NCI-H1694 treated with DMSO at 0.1 percent for 48 hours (cell line): ENCODE results near the gene DLAT.
"Not testable (repeated sequence)": the region's sequence is repeated elsewhere in the genome, so short reads cannot be mapped to it uniquely, and the experiment has no call there.

ENCODE experiments used
- DNase-seq: peaks from one replicate; lab custom pipeline; 2025; lab: John Stamatoyannopoulos, UW

The DLAT gene

GRCh38 chr11:112049777-112050176 lies 24.6 kb downstream of the DLAT start:
- no peak for DNase-seq

GRCh38 chr11:112050721-112051120 lies 25.5 kb downstream of the DLAT start:
- DNase-seq: no peak

- no peak for DNase-seq
These were observed 26.6 kb downstream of the DLAT start for GRCh38 chr11:112051768-112052167.

GRCh38 chr11:112057170-112057569 lies 32.0 kb downstream of the DLAT start:
- no peak for DNase-seq

- DNase-seq: no peak
These were observed 32.9 kb downstream of the DLAT start for GRCh38 chr11:112058103-112058502.

GRCh38 chr11:112062923-112063322 lies 37.7 kb downstream of the DLAT start:
- no peak for DNase-seq

GRCh38 chr11:112073941-112074811 lies 49.0 kb downstream of the DLAT start, which contains the start of the genes NKAPD1 and PIH1D2:
TSS of gene NKAPD1 (plus strand) at chr11:112074299. CDS start at chr11:112075575, 1,276 bp downstream.
TSS of gene PIH1D2 (minus strand) at chr11:112074017. CDS start at chr11:112073174, 843 bp downstream.
- DNase-seq: peak; percentile 55

GRCh38 chr11:112082729-112083128 lies 57.5 kb downstream of the DLAT start:
- DNase-seq: no peak

- peak; percentile 1 for DNase-seq
These were observed 60.7 kb downstream of the DLAT start for GRCh38 chr11:112085822-112086421.

- peak; percentile 72 for DNase-seq
These were observed 61.4 kb downstream of the DLAT start, which contains the start of the genes SDHD and TIMM8B for GRCh38 chr11:112086422-112087191. TSS of gene SDHD (plus strand) at chr11:112086873. CDS start at chr11:112086908, 35 bp downstream. TSS of gene TIMM8B (minus strand) at chr11:112086756. CDS start at chr11:112086723, 33 bp downstream.

- DNase-seq: no peak
These were observed 62.0 kb downstream of the DLAT start for GRCh38 chr11:112087212-112087611.

- DNase-seq: not testable (repeated sequence)
These were observed 70.1 kb downstream of the DLAT start for GRCh38 chr11:112095302-112095701.

GRCh38 chr11:112096194-112096593 lies 71.0 kb downstream of the DLAT start:
- no peak for DNase-seq

GRCh38 chr11:112097734-112098528 lies 72.7 kb downstream of the DLAT start:
- DNase-seq: no peak

- DNase-seq: no peak
These were observed 75.3 kb downstream of the DLAT start for GRCh38 chr11:112100462-112100861.

- no peak for DNase-seq
These were observed 78.2 kb downstream of the DLAT start for GRCh38 chr11:112103446-112103845.

- DNase-seq: no peak
These were observed 80.9 kb downstream of the DLAT start for GRCh38 chr11:112106070-112106469.
